ENCODE measurements around the gene ITPRIPL2. TPM values are rescaled to one million over a fixed set of nuclear protein-coding genes. Genes with fewer than 3 reads are reported as not detected.

Gene ITPRIPL2
- total and polyA plus RNA-seq, 2 donors, result 2.5 to 5.3 TPM

DNA sequence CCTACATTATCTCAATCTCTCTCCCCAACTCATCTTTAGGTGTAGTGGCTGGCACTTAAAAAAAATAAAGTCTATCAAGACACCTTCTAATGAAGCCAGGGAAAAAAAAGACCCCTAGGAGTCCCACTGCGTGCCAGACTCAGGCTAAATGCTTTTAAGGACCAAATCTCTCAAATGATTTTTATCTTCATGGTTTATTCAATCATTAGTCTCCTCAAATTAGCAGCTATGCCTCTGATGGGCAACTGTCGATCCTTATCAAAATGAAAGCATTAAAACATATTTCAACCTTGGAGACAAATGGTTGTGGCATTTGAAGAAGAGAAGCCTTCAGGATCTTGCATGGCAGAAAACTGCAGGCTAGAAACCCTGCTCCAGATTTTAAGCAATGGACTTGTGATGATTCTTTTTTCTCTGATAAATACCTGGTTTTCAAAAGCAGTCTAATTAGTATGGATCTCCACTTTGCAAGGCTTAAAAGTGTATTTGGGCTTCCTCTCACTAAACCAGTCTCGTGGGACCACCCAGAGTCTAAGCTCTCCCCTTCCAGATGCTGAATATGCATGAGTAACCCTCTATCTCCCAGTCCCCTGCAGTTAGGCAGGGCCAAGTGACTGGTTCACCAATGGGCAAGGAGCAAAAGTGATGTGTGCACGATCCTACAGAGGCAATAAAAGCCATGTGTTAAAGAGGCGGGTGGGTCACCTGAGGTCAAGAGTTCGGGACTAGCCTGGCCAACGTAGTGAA, 14.9 kb downstream of the ITPRIPL2 start:
- peaks cover 0 to 4% of the 10 kb centered on the region in 2 donors for H3K9me3 ChIP-seq (ENCODE audit: control insufficient read depth in 2 of 2, insufficient read depth in 1 of 2, low read length in 1 of 2)
- H3K27ac ChIP-seq (ENCODE audit: low read depth in 1 of 2, low read length in 1 of 2), result no peak overlapping the region
- WGBS, result 92% methylated on average over 7 of the region's 7 CpGs
- H3K27me3 ChIP-seq (ENCODE audit: control insufficient read depth in 2 of 2, insufficient read depth in 1 of 2, low read length in 1 of 2), result no peaks in the 10 kb centered on the region
- no peak overlapping the region for H3K4me3 ChIP-seq (ENCODE audit: low read length in 2 of 2)
- no peak for DNase-seq (ENCODE audit: low read depth in 6 of 9, low spot score in 9 of 9)
- peaks cover 0 to 3% of the 10 kb centered on the region in 2 donors for H3K4me1 ChIP-seq (ENCODE audit: control insufficient read depth in 2 of 2, insufficient read depth in 2 of 2, low read length in 2 of 2)
- no peaks in the 10 kb centered on the region for H3K36me3 ChIP-seq (ENCODE audit: control insufficient read depth in 2 of 2, insufficient read depth in 2 of 2, low read length in 1 of 2)

DNA sequence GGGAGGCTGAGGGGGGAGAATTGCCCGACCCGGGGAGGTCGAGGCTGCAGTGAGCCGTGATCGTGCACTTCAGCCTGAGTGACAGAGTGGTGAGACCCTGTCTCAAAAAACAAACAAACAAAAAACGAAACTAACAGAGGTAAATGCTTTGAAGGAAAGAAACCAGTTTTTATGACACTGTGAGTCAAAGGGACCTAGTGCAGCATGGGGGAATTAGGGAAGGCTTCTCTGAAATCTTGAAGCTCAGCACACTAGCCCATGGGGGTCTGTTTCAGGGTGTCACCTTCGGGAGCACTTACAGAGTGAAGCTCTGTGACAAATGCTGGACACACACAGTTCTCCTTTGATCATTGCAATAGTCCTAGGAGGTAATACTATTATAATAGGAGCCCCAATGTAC, 16.6 kb downstream of the ITPRIPL2 start:
- no peak for DNase-seq (ENCODE audit: low read depth in 6 of 9, low spot score in 9 of 9)
- H3K4me3 ChIP-seq (ENCODE audit: low read length in 2 of 2), result no peak overlapping the region
- peak overlapping the region in 1 of 2 donors; percentile 60 for H3K27ac ChIP-seq (ENCODE audit: low read depth in 1 of 2, low read length in 1 of 2)
- no peaks in the 10 kb centered on the region for H3K36me3 ChIP-seq (ENCODE audit: control insufficient read depth in 2 of 2, insufficient read depth in 2 of 2, low read length in 1 of 2)
- no peaks in the 10 kb centered on the region for H3K27me3 ChIP-seq (ENCODE audit: control insufficient read depth in 2 of 2, insufficient read depth in 1 of 2, low read length in 1 of 2)
- WGBS, result 85% methylated on average over 7 of the region's 7 CpGs
- peaks cover 0 to 3% of the 10 kb centered on the region in 2 donors for H3K9me3 ChIP-seq (ENCODE audit: control insufficient read depth in 2 of 2, insufficient read depth in 1 of 2, low read length in 1 of 2)
- H3K4me1 ChIP-seq (ENCODE audit: control insufficient read depth in 2 of 2, insufficient read depth in 2 of 2, low read length in 2 of 2), result peaks cover 0 to 3% of the 10 kb centered on the region in 2 donors

- Histone ChIP-seq H3K36me3 (ENCODE audit: control insufficient read depth in 2 of 2, insufficient read depth in 2 of 2, low read length in 1 of 2) (no peaks in the 10 kb centered on the region), H3K27ac (ENCODE audit: low read depth in 1 of 2, low read length in 1 of 2) (peak overlapping the region; percentile 53 to 60), H3K4me3 (ENCODE audit: low read length in 2 of 2) (no peak overlapping the region), H3K27me3 (ENCODE audit: control insufficient read depth in 2 of 2, insufficient read depth in 1 of 2, low read length in 1 of 2) (no peaks in the 10 kb centered on the region), H3K4me1 (ENCODE audit: control insufficient read depth in 2 of 2, insufficient read depth in 2 of 2, low read length in 2 of 2) (peaks cover 0 to 3% of the 10 kb centered on the region in 2 donors), H3K9me3 (ENCODE audit: control insufficient read depth in 2 of 2, insufficient read depth in 1 of 2, low read length in 1 of 2) (no peaks in the 10 kb centered on the region)
- WGBS, result 46% methylated on average over 11 of the region's 11 CpGs
- DNase-seq (ENCODE audit: low read depth in 6 of 9, low spot score in 9 of 9), result peak in 1 of 9 donors; percentile 10
Observed at GRCh38 chr16:19130852-19131824, 17.4 kb downstream of the ITPRIPL2 start.

DNA sequence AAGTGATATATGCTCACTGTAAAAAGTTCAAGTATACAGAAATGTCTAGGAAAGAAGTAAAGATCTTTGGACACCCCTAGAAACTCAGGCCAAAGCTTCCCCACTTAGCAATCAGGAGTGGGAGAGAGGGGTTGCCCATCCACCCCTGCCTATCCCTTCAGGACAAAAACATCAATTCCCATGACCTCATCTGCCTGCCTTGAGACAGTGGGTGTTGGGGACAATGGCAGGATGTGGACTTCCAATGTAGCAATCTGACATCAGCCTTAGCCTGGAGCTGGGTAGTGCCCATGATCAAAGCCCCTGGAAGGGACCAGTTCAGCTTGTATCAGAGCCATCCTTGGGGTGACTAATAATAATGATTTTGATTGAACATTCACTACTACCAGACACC, 18.1 kb downstream of the ITPRIPL2 start:
- H3K27ac ChIP-seq (ENCODE audit: low read depth in 1 of 2, low read length in 1 of 2), result peak overlapping the region in 1 of 2 donors; percentile 2
- no peaks in the 10 kb centered on the region for H3K27me3 ChIP-seq (ENCODE audit: control insufficient read depth in 2 of 2, insufficient read depth in 1 of 2, low read length in 1 of 2)
- DNase-seq (ENCODE audit: low read depth in 6 of 9, low spot score in 9 of 9), result no peak
- H3K4me3 ChIP-seq (ENCODE audit: low read length in 2 of 2), result no peak overlapping the region
- no peaks in the 10 kb centered on the region for H3K9me3 ChIP-seq (ENCODE audit: control insufficient read depth in 2 of 2, insufficient read depth in 1 of 2, low read length in 1 of 2)
- no peaks in the 10 kb centered on the region for H3K36me3 ChIP-seq (ENCODE audit: control insufficient read depth in 2 of 2, insufficient read depth in 2 of 2, low read length in 1 of 2)
- H3K4me1 ChIP-seq (ENCODE audit: control insufficient read depth in 2 of 2, insufficient read depth in 2 of 2, low read length in 2 of 2), result peaks cover 0 to 3% of the 10 kb centered on the region in 2 donors

DNA sequence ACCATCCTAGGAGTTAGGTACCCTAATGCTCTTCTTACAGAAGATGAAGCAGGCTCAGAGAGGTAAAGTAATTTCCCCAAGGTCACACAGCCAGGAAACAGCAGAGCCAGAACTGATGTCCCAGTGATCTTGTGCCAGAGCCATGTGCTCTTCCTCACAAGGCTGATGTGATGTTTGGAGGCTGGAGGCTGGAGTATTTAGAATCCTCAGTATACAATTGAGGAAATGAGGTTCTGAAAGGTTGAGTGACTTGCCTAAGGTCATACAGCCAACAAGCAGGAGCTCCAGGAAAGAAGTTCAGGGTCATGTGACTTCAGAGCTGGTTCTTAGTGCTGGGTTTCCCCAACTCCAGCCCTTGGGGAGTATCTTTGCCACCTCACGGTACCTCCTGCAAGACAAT, 18.5 kb downstream of the ITPRIPL2 start:
- DNase-seq (ENCODE audit: low read depth in 6 of 9, low spot score in 9 of 9), result no peak
- Histone ChIP-seq H3K27me3 (ENCODE audit: control insufficient read depth in 2 of 2, insufficient read depth in 1 of 2, low read length in 1 of 2) (no peaks in the 10 kb centered on the region), H3K27ac (ENCODE audit: low read depth in 1 of 2, low read length in 1 of 2) (no peak overlapping the region), H3K36me3 (ENCODE audit: control insufficient read depth in 2 of 2, insufficient read depth in 2 of 2, low read length in 1 of 2) (no peaks in the 10 kb centered on the region), H3K4me1 (ENCODE audit: control insufficient read depth in 2 of 2, insufficient read depth in 2 of 2, low read length in 2 of 2) (peaks cover 0 to 3% of the 10 kb centered on the region in 2 donors), H3K9me3 (ENCODE audit: control insufficient read depth in 2 of 2, insufficient read depth in 1 of 2, low read length in 1 of 2) (no peaks in the 10 kb centered on the region), H3K4me3 (ENCODE audit: low read length in 2 of 2) (no peak overlapping the region)
- 95% methylated on average over 1 of the region's 1 CpG for WGBS

DNA sequence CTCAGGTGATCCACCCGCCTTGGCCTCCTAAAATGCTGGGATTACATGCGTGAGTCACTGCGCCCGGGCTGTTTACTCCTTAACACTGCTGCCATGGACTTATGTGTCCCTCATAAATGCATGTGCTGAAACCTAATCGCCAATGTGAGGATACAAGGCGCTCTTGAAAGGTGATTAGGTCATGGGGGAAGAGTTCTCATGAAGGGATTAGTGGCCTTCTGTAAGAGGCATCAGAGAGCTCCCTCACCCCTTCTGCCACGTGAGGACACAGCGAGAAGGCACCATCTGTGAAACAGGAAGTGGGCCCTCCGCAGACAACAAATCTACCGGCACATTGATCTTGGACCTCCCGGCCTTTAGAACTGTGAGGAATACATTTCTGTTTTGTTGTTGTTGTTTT, 19.1 kb downstream of the ITPRIPL2 start:
- no peaks in the 10 kb centered on the region for H3K36me3 ChIP-seq (ENCODE audit: control insufficient read depth in 2 of 2, insufficient read depth in 2 of 2, low read length in 1 of 2)
- no peak overlapping the region for H3K27ac ChIP-seq (ENCODE audit: low read depth in 1 of 2, low read length in 1 of 2)
- no peaks in the 10 kb centered on the region for H3K27me3 ChIP-seq (ENCODE audit: control insufficient read depth in 2 of 2, insufficient read depth in 1 of 2, low read length in 1 of 2)
- no peak overlapping the region for H3K4me3 ChIP-seq (ENCODE audit: low read length in 2 of 2)
- peaks cover 0 to 3% of the 10 kb centered on the region in 2 donors for H3K4me1 ChIP-seq (ENCODE audit: control insufficient read depth in 2 of 2, insufficient read depth in 2 of 2, low read length in 2 of 2)
- no peaks in the 10 kb centered on the region for H3K9me3 ChIP-seq (ENCODE audit: control insufficient read depth in 2 of 2, insufficient read depth in 1 of 2, low read length in 1 of 2)
- 77% methylated on average over 11 of the region's 11 CpGs for WGBS
- DNase-seq (ENCODE audit: low read depth in 6 of 9, low spot score in 9 of 9), result no peak

GRCh38 chr16:19133600-19133999, 19.8 kb downstream of the ITPRIPL2 start:
- DNase-seq (ENCODE audit: low read depth in 6 of 9, low spot score in 9 of 9), result no peak
- H3K27ac ChIP-seq (ENCODE audit: low read depth in 1 of 2, low read length in 1 of 2), result no peak overlapping the region
- no peak overlapping the region for H3K4me3 ChIP-seq (ENCODE audit: low read length in 2 of 2)
- 100% methylated on average over 1 of the region's 1 CpG for WGBS
- no peaks in the 10 kb centered on the region for H3K36me3 ChIP-seq (ENCODE audit: control insufficient read depth in 2 of 2, insufficient read depth in 2 of 2, low read length in 1 of 2)
- no peaks in the 10 kb centered on the region for H3K27me3 ChIP-seq (ENCODE audit: control insufficient read depth in 2 of 2, insufficient read depth in 1 of 2, low read length in 1 of 2)
- peaks cover 0 to 3% of the 10 kb centered on the region in 2 donors for H3K4me1 ChIP-seq (ENCODE audit: control insufficient read depth in 2 of 2, insufficient read depth in 2 of 2, low read length in 2 of 2)
- H3K9me3 ChIP-seq (ENCODE audit: control insufficient read depth in 2 of 2, insufficient read depth in 1 of 2, low read length in 1 of 2), result no peaks in the 10 kb centered on the region

- no peaks in the 10 kb centered on the region for H3K36me3 ChIP-seq (ENCODE audit: control insufficient read depth in 2 of 2, insufficient read depth in 2 of 2, low read length in 1 of 2)
- no peak overlapping the region for H3K27ac ChIP-seq (ENCODE audit: low read depth in 1 of 2, low read length in 1 of 2)
- no peak for DNase-seq (ENCODE audit: low read depth in 6 of 9, low spot score in 9 of 9)
- WGBS, result 90% methylated on average over 10 of the region's 10 CpGs
- H3K4me3 ChIP-seq (ENCODE audit: low read length in 2 of 2), result no peak overlapping the region
- peaks cover 0 to 3% of the 10 kb centered on the region in 2 donors for H3K4me1 ChIP-seq (ENCODE audit: control insufficient read depth in 2 of 2, insufficient read depth in 2 of 2, low read length in 2 of 2)
- no peaks in the 10 kb centered on the region for H3K9me3 ChIP-seq (ENCODE audit: control insufficient read depth in 2 of 2, insufficient read depth in 1 of 2, low read length in 1 of 2)
- H3K27me3 ChIP-seq (ENCODE audit: control insufficient read depth in 2 of 2, insufficient read depth in 1 of 2, low read length in 1 of 2), result no peaks in the 10 kb centered on the region
Observed at GRCh38 chr16:19135201-19135842, 21.6 kb downstream of the ITPRIPL2 start.

Data from thymus (tissue), 11 donors.